ENCODE data around the gene IARS1. TPM values are rescaled to one million over a fixed set of nuclear protein-coding genes. Genes with fewer than 3 reads are reported as not detected.

The IARS1 gene
- total RNA-seq, 4 donors from 2014 or later: 56.6 to 78.8 (median 75.0) TPM

- TF ChIP-seq POLR2A (IDR thresholded peaks at IDR 0.05) (peak in 1 of 2 donors; percentile 4), POLR2AphosphoS5 (IDR thresholded peaks at IDR 0.05) (peak; percentile 64), EP300 (IDR thresholded peaks at IDR 0.05) (no peak)
- TF ChIP-seq, protein P1, sequence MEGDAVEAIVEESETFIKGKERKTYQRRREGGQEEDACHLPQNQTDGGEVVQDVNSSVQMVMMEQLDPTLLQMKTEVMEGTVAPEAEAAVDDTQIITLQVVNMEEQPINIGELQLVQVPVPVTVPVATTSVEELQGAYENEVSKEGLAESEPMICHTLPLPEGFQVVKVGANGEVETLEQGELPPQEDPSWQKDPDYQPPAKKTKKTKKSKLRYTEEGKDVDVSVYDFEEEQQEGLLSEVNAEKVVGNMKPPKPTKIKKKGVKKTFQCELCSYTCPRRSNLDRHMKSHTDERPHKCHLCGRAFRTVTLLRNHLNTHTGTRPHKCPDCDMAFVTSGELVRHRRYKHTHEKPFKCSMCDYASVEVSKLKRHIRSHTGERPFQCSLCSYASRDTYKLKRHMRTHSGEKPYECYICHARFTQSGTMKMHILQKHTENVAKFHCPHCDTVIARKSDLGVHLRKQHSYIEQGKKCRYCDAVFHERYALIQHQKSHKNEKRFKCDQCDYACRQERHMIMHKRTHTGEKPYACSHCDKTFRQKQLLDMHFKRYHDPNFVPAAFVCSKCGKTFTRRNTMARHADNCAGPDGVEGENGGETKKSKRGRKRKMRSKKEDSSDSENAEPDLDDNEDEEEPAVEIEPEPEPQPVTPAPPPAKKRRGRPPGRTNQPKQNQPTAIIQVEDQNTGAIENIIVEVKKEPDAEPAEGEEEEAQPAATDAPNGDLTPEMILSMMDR (IDR thresholded peaks at IDR 0.05): peak in 1 of 4 experiments; percentile 1
- peak within 1 kb of the TSS; percentile 89 to 99 (median 96) for H3K27ac ChIP-seq
- no peaks in the 10 kb centered on the region for H3K27me3 ChIP-seq
- ATAC-seq: peak; percentile 98
- WGBS, 2 donors (ENCODE audit: low coverage in 1 of 2): 0 to 1% methylated on average over 9 to 24 of the region's 55 CpGs
- H3K4me3 ChIP-seq: peak within 1 kb of the TSS; percentile 72 to 88
- H3K9me3 ChIP-seq: no peaks in the 10 kb centered on the region
- H3K36me3 ChIP-seq: peaks cover 0 to 28% of the 10 kb centered on the region in 2 donors
- H3K4me1 ChIP-seq: peaks cover 0 to 42% (median 17%) of the 10 kb centered on the region in 3 donors
Measured at GRCh38 chr9:92325269-92325990, 31.9 kb upstream of the IARS1 start, which contains the start of the genes CENPP and NOL8. TSS of gene CENPP (plus strand) at chr9:92325953. TSS of gene NOL8 (minus strand) at chr9:92325350. CDS start at chr9:92324161, 1,189 bp downstream.

- Histone ChIP-seq H3K27me3 (no peaks in the 10 kb centered on the region), H3K36me3 (peaks cover 0 to 33% of the 10 kb centered on the region in 2 donors), H3K4me1 (peaks cover 0 to 42% (median 17%) of the 10 kb centered on the region in 3 donors), H3K27ac (peak overlapping the region; percentile 89 to 99 (median 96)), H3K4me3 (peak overlapping the region; percentile 72 to 88), H3K9me3 (no peaks in the 10 kb centered on the region)
- peak; percentile 48 for ATAC-seq
- TF ChIP-seq, protein P1 (IDR thresholded peaks at IDR 0.05): peak in 1 of 4 experiments; percentile 1
- no peak for TF ChIP-seq POLR2A (IDR thresholded peaks at IDR 0.05)
- WGBS, 2 donors (ENCODE audit: low coverage in 1 of 2): 0 to 2% methylated on average over 10 to 12 of the region's 12 CpGs
Measured at GRCh38 chr9:92324889-92325268, 31.4 kb upstream of the IARS1 start.

DNA sequence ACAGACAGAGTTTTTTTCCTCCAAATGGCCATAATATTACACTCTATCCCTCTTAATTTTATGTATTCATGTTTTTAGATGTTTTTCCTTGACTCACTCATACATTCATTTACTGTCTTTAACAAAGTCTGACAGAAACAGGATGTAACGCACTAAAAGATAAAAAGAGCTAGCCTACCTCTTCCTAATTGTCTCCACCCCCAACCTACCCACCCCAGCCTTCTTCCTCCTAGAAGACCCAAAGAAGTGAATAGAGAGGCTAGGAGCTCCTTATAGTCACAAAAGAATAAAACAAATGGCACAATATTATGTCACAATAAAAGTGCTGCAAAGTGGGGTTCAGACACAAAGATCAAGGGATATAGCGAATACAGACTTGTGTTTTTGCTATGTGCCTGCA, 30.9 kb upstream of the IARS1 start:
- Histone ChIP-seq H3K27ac (peak overlapping the region in 3 of 4 donors; percentile 89 to 99 (median 96)), H3K4me3 (peak overlapping the region; percentile 72 to 88), H3K4me1 (peaks cover 0 to 42% (median 17%) of the 10 kb centered on the region in 3 donors), H3K9me3 (no peaks in the 10 kb centered on the region), H3K36me3 (peaks cover 0 to 38% of the 10 kb centered on the region in 2 donors), H3K27me3 (no peaks in the 10 kb centered on the region)
- TF ChIP-seq EP300 (IDR thresholded peaks at IDR 0.05) (no peak), POLR2AphosphoS5 (IDR thresholded peaks at IDR 0.05) (no peak), POLR2A (IDR thresholded peaks at IDR 0.05) (no peak)
- TF ChIP-seq, protein P1 (IDR thresholded peaks at IDR 0.05): no peak
- 28 to 33% methylated on average over 2 of the region's 2 CpGs for WGBS, 2 donors (ENCODE audit: low coverage in 1 of 2)
- no peak for ATAC-seq

DNA sequence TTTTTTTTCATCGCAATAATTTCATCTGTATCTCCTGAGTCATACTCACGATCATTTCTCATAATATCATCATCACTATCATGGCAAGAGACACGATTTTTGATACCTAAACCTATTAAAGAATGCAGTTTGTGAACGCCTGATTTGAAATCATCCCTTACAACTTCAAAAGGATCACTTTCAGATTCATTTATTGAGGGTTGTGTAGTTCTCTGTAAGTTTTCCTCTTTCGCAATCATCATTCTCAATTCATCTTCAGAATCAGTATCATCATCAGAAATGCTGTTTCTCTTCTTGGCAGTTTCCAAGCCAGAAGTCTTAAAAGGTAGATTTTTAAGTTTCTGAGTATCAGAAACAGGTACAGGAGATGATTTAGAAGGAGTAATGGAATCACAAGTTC, 22.0 kb upstream of the IARS1 start:
- H3K27me3 ChIP-seq: no peaks in the 10 kb centered on the region
- no peak for ATAC-seq
- no peaks in the 10 kb centered on the region for H3K4me1 ChIP-seq
- H3K9me3 ChIP-seq: no peaks in the 10 kb centered on the region
- H3K4me3 ChIP-seq: no peak overlapping the region
- peaks cover 10 to 94% of the 10 kb centered on the region in 2 donors for H3K36me3 ChIP-seq
- WGBS, 2 donors (ENCODE audit: low coverage in 1 of 2): 82 to 87% methylated on average over 4 of the region's 5 CpGs
- H3K27ac ChIP-seq: no peak overlapping the region
- TF ChIP-seq POLR2A (IDR thresholded peaks at IDR 0.05) (no peak), EP300 (IDR thresholded peaks at IDR 0.05) (no peak), POLR2AphosphoS5 (IDR thresholded peaks at IDR 0.05) (no peak)
- TF ChIP-seq, protein P1 (IDR thresholded peaks at IDR 0.05): no peak

GRCh38 chr9:92313624-92314012, 20.1 kb upstream of the IARS1 start:
- no peak overlapping the region for H3K27ac ChIP-seq
- ATAC-seq: no peak

More at GRCh38 chr9:92313624-92314012, 20.1 kb upstream of the IARS1 start:
- Histone ChIP-seq H3K9me3 (no peaks in the 10 kb centered on the region), H3K27me3 (no peaks in the 10 kb centered on the region), H3K36me3 (peaks cover 19 to 94% of the 10 kb centered on the region in 2 donors), H3K4me1 (no peaks in the 10 kb centered on the region), H3K4me3 (no peak overlapping the region)
- WGBS, 2 donors (ENCODE audit: low coverage in 1 of 2): 63 to 80% methylated on average over 1 to 2 of the region's 2 CpGs
- TF ChIP-seq POLR2A (IDR thresholded peaks at IDR 0.05) (no peak), EP300 (IDR thresholded peaks at IDR 0.05) (no peak), POLR2AphosphoS5 (IDR thresholded peaks at IDR 0.05) (no peak)
- TF ChIP-seq, protein P1 (IDR thresholded peaks at IDR 0.05): no peak
